A673 (cell line): ENCODE data around the gene FANCG. TPM values are rescaled to one million over a fixed set of nuclear protein-coding genes. Genes with fewer than 3 reads are reported as not detected.

ENCODE experiments used
- BruUV-seq: library from RNA; stranded (reverse); fragments of 400-500 nt; replicated peaks from 2 replicates; lab custom pipeline; 2021; lab: Mats Ljungman, UMichigan
- CTCF ChIA-PET: fragments of 300-600 bp; sonication (Branson Sonifier 250); formaldehyde crosslinking; loops from one replicate; lab custom pipeline; 2022; ENCODE audit warnings: antibody characterized with exemption; lab: Charles Lee
- POLR2A ChIA-PET: fragments of 300-600 bp; sonication (Branson Sonifier 250); formaldehyde crosslinking; loops from one replicate; lab custom pipeline; 2022; ENCODE audit warnings: antibody characterized with exemption; ENCODE audit not compliant: low non-redundant PET; lab: Charles Lee
- DNase-seq: peaks from one replicate; pipeline ENCODE4 v3.0.0-alpha.2; 2015; ENCODE audit warnings: low spot score
- H3K27ac ChIP-seq: fragments of 200-600 bp; sonication (generic); 2 replicates; pipeline ENCODE4 v1.5.1; 2016; ENCODE audit warnings: mixed run types, low read depth, mild to moderate bottlenecking, mixed read lengths, antibody characterized with exemption, low read length; ENCODE audit not compliant: poor library complexity, severe bottlenecking
- H3K27me3 ChIP-seq: fragments of 200-600 bp; sonication (generic); replicated peaks from 2 replicates; pipeline ENCODE4 v1.6.1; 2017; ENCODE audit warnings: mixed run types, low read depth, mild to moderate bottlenecking, mixed read lengths, antibody characterized with exemption, low read length; ENCODE audit not compliant: insufficient read depth, poor library complexity
- H3K36me3 ChIP-seq: fragments of 200-600 bp; sonication (generic); 2 replicates; pipeline ENCODE4 v1.6.1; 2016; ENCODE audit warnings: mixed run types, mild to moderate bottlenecking, mixed read lengths, antibody characterized with exemption, low read length; ENCODE audit not compliant: insufficient read depth, poor library complexity, severe bottlenecking
- H3K4me1 ChIP-seq: fragments of 200-600 bp; sonication (generic); 2 replicates; pipeline ENCODE4 v1.6.1; 2017; ENCODE audit warnings: mixed run types, mild to moderate bottlenecking, mixed read lengths, antibody characterized with exemption, low read length; ENCODE audit not compliant: insufficient read depth, poor library complexity, severe bottlenecking
- H3K4me3 ChIP-seq: fragments of 200-600 bp; sonication (generic); 2 replicates; pipeline ENCODE4 v1.5.1; 2016; ENCODE audit warnings: low read depth, mixed run types, mild to moderate bottlenecking, mixed read lengths, low read length; ENCODE audit not compliant: poor library complexity, severe bottlenecking
- H3K9me3 ChIP-seq: fragments of 200-600 bp; sonication (generic); 2 replicates; pipeline ENCODE4 v1.6.1; 2016; ENCODE audit warnings: mixed run types, low read depth, mild to moderate bottlenecking, mixed read lengths, antibody characterized with exemption, low read length; ENCODE audit not compliant: poor library complexity, severe bottlenecking
- CTCF ChIP-seq: fragments of 300-800, 200-600 bp; sonication (generic); conservative IDR thresholded peaks from 2 replicates; pipeline ENCODE4 v1.5.1; 2017; ENCODE audit warnings: low read depth, mild to moderate bottlenecking, antibody characterized with exemption, low read length, moderate library complexity, mixed read lengths
- EZH2 ChIP-seq: fragments of 200-600 bp; sonication (generic); IDR thresholded peaks from 2 replicates; pipeline ENCODE4 v1.6.1; 2017; ENCODE audit warnings: borderline replicate concordance, low read depth, mild to moderate bottlenecking, mixed read lengths, antibody characterized with exemption, low read length; ENCODE audit not compliant: poor library complexity, severe bottlenecking
- intact Hi-C: fragments of 100-400 bp; cut with micrococcal nuclease; formaldehyde crosslinking; loops from one replicate; pipeline ENCODE4 v1.10.0; 2022; ENCODE audit not compliant: unreplicated experiment
- total RNA-seq: library from RNA; stranded (reverse); gene quantifications from 2 replicates; pipeline ENCODE4 v1.2.3, GENCODE V29; 2021

The FANCG gene
- total RNA-seq, 1 experiment from 2014 or later: 110 TPM

- no TSS peak for BruUV-seq
- peak; percentile 31 for DNase-seq
- Histone ChIP-seq H3K27me3 (no peaks in the 10 kb centered on the region), H3K4me3 (peak overlapping the region; percentile 78), H3K9me3 (no peaks in the 10 kb centered on the region), H3K4me1 (peaks cover 32% of the 10 kb centered on the region), H3K27ac (no peak overlapping the region), H3K36me3 (peaks cover 5% of the 10 kb centered on the region)
- intact Hi-C loops: loop anchor here (10.0 kb wide), 1 partner anchor 274 kb away; no protein-coding TSS in a partner anchor
- no peak for TF ChIP-seq EZH2
- TF ChIP-seq CTCF: no peak
- ChIA-PET POLR2A (no interaction called here), CTCF (no interaction called here)
Measured at GRCh38 chr9:35110327-35110761, 30.6 kb upstream of the FANCG start.

DNA sequence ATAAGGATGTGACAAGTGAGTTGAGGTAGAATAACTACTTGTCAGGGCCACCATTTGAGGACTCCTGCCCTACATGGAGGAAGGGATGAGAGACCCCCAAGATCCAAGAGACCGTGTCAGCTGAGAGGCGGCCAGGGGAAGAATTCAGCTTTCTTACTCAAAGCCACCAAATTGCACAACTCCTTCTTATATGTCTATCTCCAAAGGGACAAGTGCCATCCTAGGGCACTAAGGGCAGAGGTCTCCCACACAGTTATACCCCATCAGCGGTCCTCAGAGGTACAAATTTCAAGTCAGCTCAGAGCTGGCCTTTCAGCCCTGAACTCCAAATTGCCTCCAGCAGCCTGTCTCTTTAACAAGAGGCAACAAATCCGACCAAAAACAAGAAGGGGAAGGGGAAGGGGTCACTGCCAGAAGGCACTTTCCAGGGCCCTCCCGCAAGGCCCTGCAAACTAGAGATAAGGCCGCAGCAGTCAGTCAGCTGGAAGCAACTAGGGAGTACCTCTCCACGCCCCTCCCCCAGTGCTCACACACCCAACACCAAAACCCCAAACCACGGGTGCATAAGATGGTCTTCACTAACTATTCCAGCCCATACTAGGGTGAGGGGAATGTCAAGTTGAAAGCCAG, 29.3 kb upstream of the FANCG start:
- H3K4me1 ChIP-seq: peaks cover 19% of the 10 kb centered on the region
- peaks cover 5% of the 10 kb centered on the region for H3K36me3 ChIP-seq
- H3K27ac ChIP-seq: no peak overlapping the region
- intact Hi-C loops: no loop called here
- DNase-seq: no peak
- no peaks in the 10 kb centered on the region for H3K27me3 ChIP-seq
- H3K4me3 ChIP-seq: no peak overlapping the region
- TF ChIP-seq EZH2: no peak
- TF ChIP-seq CTCF: no peak
- POLR2A ChIA-PET: no interaction called here
- BruUV-seq: no TSS peak
- CTCF ChIA-PET: no interaction called here
- H3K9me3 ChIP-seq: no peaks in the 10 kb centered on the region

DNA sequence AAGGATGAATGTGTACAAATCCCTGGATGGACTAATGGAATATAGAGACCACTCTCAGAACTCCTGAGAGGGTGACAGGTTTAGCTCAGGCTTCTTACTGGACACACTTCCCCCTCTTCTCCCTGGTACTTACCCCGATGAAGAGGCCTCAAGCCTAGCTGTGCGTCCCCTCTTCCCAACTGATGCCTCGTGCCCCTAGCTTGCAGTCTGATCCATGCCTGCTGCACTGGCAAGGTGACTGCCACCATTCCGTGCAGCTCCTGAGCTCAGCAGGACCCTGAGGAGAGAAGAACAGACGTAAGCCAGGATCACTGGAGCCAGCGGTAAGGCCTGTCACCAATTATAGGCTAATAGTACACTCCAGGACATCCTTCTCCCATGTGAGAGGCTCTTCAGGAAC, 28.7 kb upstream of the FANCG start:
- DNase-seq: no peak
- H3K27ac ChIP-seq: no peak overlapping the region
- peaks cover 25% of the 10 kb centered on the region for H3K4me1 ChIP-seq
- no peak overlapping the region for H3K4me3 ChIP-seq
- ChIA-PET CTCF (no interaction called here), POLR2A (no interaction called here)
- intact Hi-C loops: no loop called here
- TF ChIP-seq CTCF (no peak), EZH2 (no peak)
- H3K27me3 ChIP-seq: no peaks in the 10 kb centered on the region
- H3K9me3 ChIP-seq: no peaks in the 10 kb centered on the region
- peaks cover 5% of the 10 kb centered on the region for H3K36me3 ChIP-seq
- BruUV-seq: no TSS peak
